Ovary (tissue), 3 donors: ENCODE measurements around the gene CAPN1.

Source experiments
- EP300 ChIP-seq: sonication (generic); formaldehyde crosslinking; IDR thresholded peaks from one replicate; pipeline ENCODE4 v1.6.1; 2017; ENCODE audit warnings: antibody characterized with exemption
- POLR2A ChIP-seq: fragments of 450-650 bp; IDR thresholded peaks from one replicate; pipeline ENCODE4 v1.6.1; 2017; ENCODE audit warnings: antibody characterized with exemption, mild to moderate bottlenecking, moderate library complexity
- TF ChIP-seq, protein P1 (sequence below), 3 donors: fragments of 450-650 bp in 2 of 3; fragments of 200-600 bp in 1 of 3; IDR thresholded peaks; one replicate each; pipeline versions ENCODE4 v1.5.1 to v1.8.0; 2016 to 2022; ENCODE audit warnings: antibody characterized with exemption in 3 of 3, mild to moderate bottlenecking in 1 of 3
- donor health status: DM: no; HTN: no; CAD: no.

DNA sequence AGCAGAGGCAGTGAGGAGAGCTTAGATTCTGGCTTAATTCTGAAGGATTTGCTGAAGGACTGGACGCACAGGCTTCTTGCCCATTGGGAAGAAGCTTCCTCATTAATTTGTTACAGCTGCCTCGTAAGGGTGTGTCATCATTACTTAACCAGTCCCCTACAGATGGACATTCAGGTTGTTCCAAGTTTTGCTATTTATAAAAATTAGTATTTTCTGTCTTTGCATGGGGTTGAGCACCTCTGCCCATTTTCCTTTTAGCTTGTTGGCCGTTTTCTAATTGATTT is 38.1 kb downstream of the CAPN1 start:
- TF ChIP-seq, protein P1, sequence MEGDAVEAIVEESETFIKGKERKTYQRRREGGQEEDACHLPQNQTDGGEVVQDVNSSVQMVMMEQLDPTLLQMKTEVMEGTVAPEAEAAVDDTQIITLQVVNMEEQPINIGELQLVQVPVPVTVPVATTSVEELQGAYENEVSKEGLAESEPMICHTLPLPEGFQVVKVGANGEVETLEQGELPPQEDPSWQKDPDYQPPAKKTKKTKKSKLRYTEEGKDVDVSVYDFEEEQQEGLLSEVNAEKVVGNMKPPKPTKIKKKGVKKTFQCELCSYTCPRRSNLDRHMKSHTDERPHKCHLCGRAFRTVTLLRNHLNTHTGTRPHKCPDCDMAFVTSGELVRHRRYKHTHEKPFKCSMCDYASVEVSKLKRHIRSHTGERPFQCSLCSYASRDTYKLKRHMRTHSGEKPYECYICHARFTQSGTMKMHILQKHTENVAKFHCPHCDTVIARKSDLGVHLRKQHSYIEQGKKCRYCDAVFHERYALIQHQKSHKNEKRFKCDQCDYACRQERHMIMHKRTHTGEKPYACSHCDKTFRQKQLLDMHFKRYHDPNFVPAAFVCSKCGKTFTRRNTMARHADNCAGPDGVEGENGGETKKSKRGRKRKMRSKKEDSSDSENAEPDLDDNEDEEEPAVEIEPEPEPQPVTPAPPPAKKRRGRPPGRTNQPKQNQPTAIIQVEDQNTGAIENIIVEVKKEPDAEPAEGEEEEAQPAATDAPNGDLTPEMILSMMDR (IDR thresholded peaks at IDR 0.05), result no peak
- TF ChIP-seq POLR2A (no peak), EP300 (no peak)
